WTC11 (cell line): Measurements from ENCODE around the gene ZMIZ1.

Source experiments
- FOXJ3 ChIP-seq: sonication (generic); formaldehyde crosslinking; IDR thresholded peaks from 2 replicates; pipeline ENCODE4 v1.9.0; 2021; ENCODE audit warnings: missing genetic modification reagents, mild to moderate bottlenecking, borderline replicate concordance
- IRF2 ChIP-seq: sonication (generic); formaldehyde crosslinking; IDR thresholded peaks from 2 replicates; pipeline ENCODE4 v1.8.0; 2022; ENCODE audit warnings: low read depth, missing genetic modification reagents, borderline replicate concordance
- NFYB ChIP-seq: sonication (generic); formaldehyde crosslinking; conservative IDR thresholded peaks from 2 replicates; pipeline ENCODE4 v1.8.0; 2022; ENCODE audit warnings: low read depth, missing genetic modification reagents
- NR1H2 ChIP-seq: sonication (generic); formaldehyde crosslinking; IDR thresholded peaks from 2 replicates; pipeline ENCODE4 v1.9.0; 2021; ENCODE audit warnings: mild to moderate bottlenecking, moderate library complexity, missing genetic modification reagents
- TEAD4 ChIP-seq: sonication (generic); formaldehyde crosslinking; IDR thresholded peaks from 2 replicates; pipeline ENCODE4 v1.8.0; 2022; ENCODE audit warnings: mild to moderate bottlenecking, missing genetic modification reagents
- ZNF121 ChIP-seq: sonication (generic); formaldehyde crosslinking; IDR thresholded peaks from 2 replicates; pipeline ENCODE4 v1.8.0; 2023; ENCODE audit warnings: missing genetic modification reagents
- ZNF138 ChIP-seq: sonication (generic); formaldehyde crosslinking; conservative IDR thresholded peaks from 2 replicates; pipeline ENCODE4 v1.8.1; 2022; ENCODE audit warnings: mild to moderate bottlenecking, moderate library complexity, missing genetic modification reagents
- ZNF263 ChIP-seq: sonication (generic); formaldehyde crosslinking; IDR thresholded peaks from 2 replicates; pipeline ENCODE4 v1.8.1; 2022; ENCODE audit warnings: low read depth, mild to moderate bottlenecking, moderate library complexity, missing genetic modification reagents
- TF ChIP-seq, protein P1 (sequence below): fragments of 200-600 bp; IDR thresholded peaks from 2 replicates; pipeline ENCODE4 v1.8.0; 2022; ENCODE audit warnings: antibody characterized with exemption
- TF ChIP-seq, protein P2 (sequence below): sonication (generic); formaldehyde crosslinking; IDR thresholded peaks from 2 replicates; pipeline ENCODE4 v1.8.0; 2022; ENCODE audit warnings: mild to moderate bottlenecking, missing genetic modification reagents
- TF ChIP-seq, protein P3 (sequence below): sonication (generic); formaldehyde crosslinking; IDR thresholded peaks from 2 replicates; pipeline ENCODE4 v1.8.1; 2023; ENCODE audit warnings: mild to moderate bottlenecking, missing genetic modification reagents
- TF ChIP-seq, protein P4 (sequence below): sonication (generic); formaldehyde crosslinking; IDR thresholded peaks from 2 replicates; pipeline ENCODE4 v1.8.0; 2023; ENCODE audit warnings: missing genetic modification reagents, mild to moderate bottlenecking, borderline replicate concordance
- TF ChIP-seq, protein P5 (sequence below): sonication (generic); formaldehyde crosslinking; IDR thresholded peaks from 2 replicates; pipeline ENCODE4 v1.8.1; 2023; ENCODE audit warnings: mild to moderate bottlenecking, missing genetic modification reagents, moderate library complexity
- TF ChIP-seq, protein P6 (sequence below): sonication (generic); formaldehyde crosslinking; IDR thresholded peaks from 2 replicates; pipeline ENCODE4 v1.8.1; 2022; ENCODE audit warnings: low read depth, missing genetic modification reagents, borderline replicate concordance

DNA sequence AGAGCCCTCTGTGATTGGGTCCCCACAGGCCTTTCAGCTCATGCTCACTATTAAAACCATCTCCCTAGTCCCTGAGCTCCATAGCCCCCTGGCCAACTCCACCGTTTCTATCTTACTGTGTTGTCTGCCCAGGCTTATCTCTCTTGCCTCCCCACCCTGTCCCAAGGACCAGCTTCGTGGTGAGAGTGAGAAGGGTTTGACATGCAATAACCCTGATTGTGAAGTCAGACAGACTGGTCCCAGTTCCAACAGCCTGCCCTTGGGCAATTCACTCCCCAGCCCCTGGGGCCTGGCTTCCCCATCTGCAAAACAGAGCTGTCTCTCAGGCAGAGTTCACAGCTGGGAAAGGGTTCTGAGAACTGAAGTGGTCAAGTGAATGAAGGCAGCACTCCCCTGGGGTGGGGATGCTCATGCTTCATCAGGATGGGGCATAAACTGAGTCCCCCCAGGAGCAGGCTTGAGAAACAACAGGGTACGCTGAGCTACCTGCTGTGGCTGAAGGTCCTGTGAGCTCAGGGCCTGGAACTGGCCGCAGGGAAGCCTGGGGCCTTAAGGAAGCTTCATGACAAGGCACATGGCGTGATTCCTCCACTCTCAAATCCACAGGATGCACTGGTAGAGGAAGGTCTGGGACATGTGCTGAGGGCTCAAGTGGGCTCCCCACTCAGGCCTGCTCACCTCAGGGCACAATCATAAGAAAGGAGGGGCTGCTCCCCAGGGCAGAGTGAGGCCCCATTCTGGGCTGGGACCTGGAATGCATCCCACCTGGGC, 276.7 kb downstream of the ZMIZ1 start:
- TF ChIP-seq, protein P1, sequence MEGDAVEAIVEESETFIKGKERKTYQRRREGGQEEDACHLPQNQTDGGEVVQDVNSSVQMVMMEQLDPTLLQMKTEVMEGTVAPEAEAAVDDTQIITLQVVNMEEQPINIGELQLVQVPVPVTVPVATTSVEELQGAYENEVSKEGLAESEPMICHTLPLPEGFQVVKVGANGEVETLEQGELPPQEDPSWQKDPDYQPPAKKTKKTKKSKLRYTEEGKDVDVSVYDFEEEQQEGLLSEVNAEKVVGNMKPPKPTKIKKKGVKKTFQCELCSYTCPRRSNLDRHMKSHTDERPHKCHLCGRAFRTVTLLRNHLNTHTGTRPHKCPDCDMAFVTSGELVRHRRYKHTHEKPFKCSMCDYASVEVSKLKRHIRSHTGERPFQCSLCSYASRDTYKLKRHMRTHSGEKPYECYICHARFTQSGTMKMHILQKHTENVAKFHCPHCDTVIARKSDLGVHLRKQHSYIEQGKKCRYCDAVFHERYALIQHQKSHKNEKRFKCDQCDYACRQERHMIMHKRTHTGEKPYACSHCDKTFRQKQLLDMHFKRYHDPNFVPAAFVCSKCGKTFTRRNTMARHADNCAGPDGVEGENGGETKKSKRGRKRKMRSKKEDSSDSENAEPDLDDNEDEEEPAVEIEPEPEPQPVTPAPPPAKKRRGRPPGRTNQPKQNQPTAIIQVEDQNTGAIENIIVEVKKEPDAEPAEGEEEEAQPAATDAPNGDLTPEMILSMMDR, result no peak
- TF ChIP-seq ZNF263 (CRISPR knock-in tag) (no peak), NFYB (CRISPR knock-in tag) (no peak), IRF2 (CRISPR knock-in tag) (no peak), ZNF121 (CRISPR knock-in tag) (no peak), FOXJ3 (CRISPR knock-in tag) (no peak), TEAD4 (CRISPR knock-in tag) (no peak), ZNF138 (CRISPR knock-in tag) (no peak), NR1H2 (no peak)
- TF ChIP-seq, protein P2, sequence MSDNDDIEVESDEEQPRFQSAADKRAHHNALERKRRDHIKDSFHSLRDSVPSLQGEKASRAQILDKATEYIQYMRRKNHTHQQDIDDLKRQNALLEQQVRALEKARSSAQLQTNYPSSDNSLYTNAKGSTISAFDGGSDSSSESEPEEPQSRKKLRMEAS (CRISPR knock-in tag), result no peak
- TF ChIP-seq, protein P3, sequence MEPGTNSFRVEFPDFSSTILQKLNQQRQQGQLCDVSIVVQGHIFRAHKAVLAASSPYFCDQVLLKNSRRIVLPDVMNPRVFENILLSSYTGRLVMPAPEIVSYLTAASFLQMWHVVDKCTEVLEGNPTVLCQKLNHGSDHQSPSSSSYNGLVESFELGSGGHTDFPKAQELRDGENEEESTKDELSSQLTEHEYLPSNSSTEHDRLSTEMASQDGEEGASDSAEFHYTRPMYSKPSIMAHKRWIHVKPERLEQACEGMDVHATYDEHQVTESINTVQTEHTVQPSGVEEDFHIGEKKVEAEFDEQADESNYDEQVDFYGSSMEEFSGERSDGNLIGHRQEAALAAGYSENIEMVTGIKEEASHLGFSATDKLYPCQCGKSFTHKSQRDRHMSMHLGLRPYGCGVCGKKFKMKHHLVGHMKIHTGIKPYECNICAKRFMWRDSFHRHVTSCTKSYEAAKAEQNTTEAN (CRISPR knock-in tag), result no peak
- TF ChIP-seq, protein P4, sequence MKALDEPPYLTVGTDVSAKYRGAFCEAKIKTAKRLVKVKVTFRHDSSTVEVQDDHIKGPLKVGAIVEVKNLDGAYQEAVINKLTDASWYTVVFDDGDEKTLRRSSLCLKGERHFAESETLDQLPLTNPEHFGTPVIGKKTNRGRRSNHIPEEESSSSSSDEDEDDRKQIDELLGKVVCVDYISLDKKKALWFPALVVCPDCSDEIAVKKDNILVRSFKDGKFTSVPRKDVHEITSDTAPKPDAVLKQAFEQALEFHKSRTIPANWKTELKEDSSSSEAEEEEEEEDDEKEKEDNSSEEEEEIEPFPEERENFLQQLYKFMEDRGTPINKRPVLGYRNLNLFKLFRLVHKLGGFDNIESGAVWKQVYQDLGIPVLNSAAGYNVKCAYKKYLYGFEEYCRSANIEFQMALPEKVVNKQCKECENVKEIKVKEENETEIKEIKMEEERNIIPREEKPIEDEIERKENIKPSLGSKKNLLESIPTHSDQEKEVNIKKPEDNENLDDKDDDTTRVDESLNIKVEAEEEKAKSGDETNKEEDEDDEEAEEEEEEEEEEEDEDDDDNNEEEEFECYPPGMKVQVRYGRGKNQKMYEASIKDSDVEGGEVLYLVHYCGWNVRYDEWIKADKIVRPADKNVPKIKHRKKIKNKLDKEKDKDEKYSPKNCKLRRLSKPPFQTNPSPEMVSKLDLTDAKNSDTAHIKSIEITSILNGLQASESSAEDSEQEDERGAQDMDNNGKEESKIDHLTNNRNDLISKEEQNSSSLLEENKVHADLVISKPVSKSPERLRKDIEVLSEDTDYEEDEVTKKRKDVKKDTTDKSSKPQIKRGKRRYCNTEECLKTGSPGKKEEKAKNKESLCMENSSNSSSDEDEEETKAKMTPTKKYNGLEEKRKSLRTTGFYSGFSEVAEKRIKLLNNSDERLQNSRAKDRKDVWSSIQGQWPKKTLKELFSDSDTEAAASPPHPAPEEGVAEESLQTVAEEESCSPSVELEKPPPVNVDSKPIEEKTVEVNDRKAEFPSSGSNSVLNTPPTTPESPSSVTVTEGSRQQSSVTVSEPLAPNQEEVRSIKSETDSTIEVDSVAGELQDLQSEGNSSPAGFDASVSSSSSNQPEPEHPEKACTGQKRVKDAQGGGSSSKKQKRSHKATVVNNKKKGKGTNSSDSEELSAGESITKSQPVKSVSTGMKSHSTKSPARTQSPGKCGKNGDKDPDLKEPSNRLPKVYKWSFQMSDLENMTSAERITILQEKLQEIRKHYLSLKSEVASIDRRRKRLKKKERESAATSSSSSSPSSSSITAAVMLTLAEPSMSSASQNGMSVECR (CRISPR knock-in tag), result no peak
- TF ChIP-seq, protein P5, sequence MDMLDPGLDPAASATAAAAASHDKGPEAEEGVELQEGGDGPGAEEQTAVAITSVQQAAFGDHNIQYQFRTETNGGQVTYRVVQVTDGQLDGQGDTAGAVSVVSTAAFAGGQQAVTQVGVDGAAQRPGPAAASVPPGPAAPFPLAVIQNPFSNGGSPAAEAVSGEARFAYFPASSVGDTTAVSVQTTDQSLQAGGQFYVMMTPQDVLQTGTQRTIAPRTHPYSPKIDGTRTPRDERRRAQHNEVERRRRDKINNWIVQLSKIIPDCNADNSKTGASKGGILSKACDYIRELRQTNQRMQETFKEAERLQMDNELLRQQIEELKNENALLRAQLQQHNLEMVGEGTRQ (CRISPR knock-in tag), result no peak
- TF ChIP-seq, protein P6, sequence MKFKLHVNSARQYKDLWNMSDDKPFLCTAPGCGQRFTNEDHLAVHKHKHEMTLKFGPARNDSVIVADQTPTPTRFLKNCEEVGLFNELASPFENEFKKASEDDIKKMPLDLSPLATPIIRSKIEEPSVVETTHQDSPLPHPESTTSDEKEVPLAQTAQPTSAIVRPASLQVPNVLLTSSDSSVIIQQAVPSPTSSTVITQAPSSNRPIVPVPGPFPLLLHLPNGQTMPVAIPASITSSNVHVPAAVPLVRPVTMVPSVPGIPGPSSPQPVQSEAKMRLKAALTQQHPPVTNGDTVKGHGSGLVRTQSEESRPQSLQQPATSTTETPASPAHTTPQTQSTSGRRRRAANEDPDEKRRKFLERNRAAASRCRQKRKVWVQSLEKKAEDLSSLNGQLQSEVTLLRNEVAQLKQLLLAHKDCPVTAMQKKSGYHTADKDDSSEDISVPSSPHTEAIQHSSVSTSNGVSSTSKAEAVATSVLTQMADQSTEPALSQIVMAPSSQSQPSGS (CRISPR knock-in tag), result no peak
